H9 (cell line): ENCODE measurements around the gene ANKH. TPM values are rescaled to one million over a fixed set of nuclear protein-coding genes. Genes with fewer than 3 reads are reported as not detected.

ENCODE experiments used
- DNase-seq: peaks from one replicate; pipeline ENCODE4 v3.0.0-alpha.2; 2017
- H2AFZ ChIP-seq: one replicate; pipeline ENCODE4 v1.6.1; 2013; ENCODE audit warnings: mild to moderate bottlenecking, low read length, control low read depth, moderate library complexity
- H2AK5ac ChIP-seq: 2 replicates; pipeline ENCODE4 v1.6.1; 2013; ENCODE audit warnings: low read length, control low read depth, mixed read lengths; ENCODE audit not compliant: insufficient read length
- H2BK120ac ChIP-seq: one replicate; pipeline ENCODE4 v1.6.1; 2013; ENCODE audit warnings: low read depth, mild to moderate bottlenecking, low read length, control low read depth, inconsistent platforms; ENCODE audit not compliant: poor library complexity, severe bottlenecking
- H2BK12ac ChIP-seq: 2 replicates; pipeline ENCODE4 v1.6.1; 2013; ENCODE audit warnings: low read length, control low read depth, mixed read lengths, low read depth; ENCODE audit not compliant: insufficient read length
- H2BK15ac ChIP-seq: 2 replicates; pipeline ENCODE4 v1.6.1; 2013; ENCODE audit warnings: low read depth, low read length, control low read depth
- H2BK20ac ChIP-seq: one replicate; pipeline ENCODE4 v1.6.1; 2013; ENCODE audit warnings: low read depth, mild to moderate bottlenecking, low read length, control low read depth, inconsistent platforms; ENCODE audit not compliant: poor library complexity, severe bottlenecking
- H2BK5ac ChIP-seq: 2 replicates; pipeline ENCODE4 v1.6.1; 2013; ENCODE audit warnings: low read length, control low read depth, mixed read lengths; ENCODE audit not compliant: insufficient read length
- H3K14ac ChIP-seq: 2 replicates; pipeline ENCODE4 v1.6.1; 2013; ENCODE audit warnings: low read length, control low read depth; ENCODE audit not compliant: insufficient read depth
- H3K18ac ChIP-seq: 2 replicates; pipeline ENCODE4 v1.6.1; 2013; ENCODE audit warnings: low read depth, mild to moderate bottlenecking, mixed read lengths, low read length, control low read depth; ENCODE audit not compliant: insufficient read length
- H3K23ac ChIP-seq: 2 replicates; pipeline ENCODE4 v1.6.1; 2013; ENCODE audit warnings: low read length, control low read depth, mixed read lengths, low read depth; ENCODE audit not compliant: insufficient read length
- H3K23me2 ChIP-seq: 2 replicates; pipeline ENCODE4 v1.6.1; 2013; ENCODE audit warnings: low read depth, mild to moderate bottlenecking, mixed read lengths, low read length, control low read depth; ENCODE audit not compliant: insufficient read length, poor library complexity, severe bottlenecking
- H3K27ac ChIP-seq: 2 replicates; pipeline ENCODE4 v1.5.1; 2013; ENCODE audit warnings: low read length, control low read depth, mixed read lengths, low read depth; ENCODE audit not compliant: insufficient read length
- H3K27me3 ChIP-seq: 2 replicates; pipeline ENCODE4 v1.6.1; 2013; ENCODE audit warnings: low read length, control low read depth, inconsistent platforms; ENCODE audit not compliant: insufficient read depth
- H3K4ac ChIP-seq: 2 replicates; pipeline ENCODE4 v1.6.1; 2013; ENCODE audit warnings: low read depth, mild to moderate bottlenecking, control low read depth, inconsistent platforms, low read length, moderate library complexity
- H3K4me1 ChIP-seq: 2 replicates; pipeline ENCODE4 v1.6.1; 2013; ENCODE audit warnings: low read length, control low read depth, inconsistent platforms; ENCODE audit not compliant: insufficient read depth
- H3K4me2 ChIP-seq: 2 replicates; pipeline ENCODE4 v1.6.1; 2013; ENCODE audit warnings: low read length, control low read depth, mixed read lengths; ENCODE audit not compliant: insufficient read length, insufficient read depth
- H3K56ac ChIP-seq: 2 replicates; pipeline ENCODE4 v1.6.1; 2013; ENCODE audit warnings: low read depth, mild to moderate bottlenecking, mixed read lengths, low read length, control low read depth; ENCODE audit not compliant: insufficient read length
- H3K79me1 ChIP-seq: 2 replicates; pipeline ENCODE4 v1.6.1; 2013; ENCODE audit warnings: low read depth, mild to moderate bottlenecking, moderate library complexity, low read length, control low read depth, inconsistent platforms; ENCODE audit not compliant: insufficient read depth, poor library complexity, severe bottlenecking
- H3K79me2 ChIP-seq: 2 replicates; pipeline ENCODE4 v1.6.1; 2013; ENCODE audit warnings: low read length, control low read depth, inconsistent platforms; ENCODE audit not compliant: insufficient read depth
- H3K9ac ChIP-seq: 2 replicates; pipeline ENCODE4 v1.6.1; 2013; ENCODE audit warnings: low read length, control low read depth, mixed read lengths; ENCODE audit not compliant: insufficient read length; ENCODE audit errors: extremely low read depth
- H3K9me3 ChIP-seq: one replicate; pipeline ENCODE4 v1.6.1; 2013; ENCODE audit warnings: low read depth, low read length, inconsistent platforms; ENCODE audit not compliant: control insufficient read depth
- H3T11ph ChIP-seq: one replicate; pipeline ENCODE4 v1.6.1; 2013; ENCODE audit warnings: mild to moderate bottlenecking, low read length, control low read depth, inconsistent platforms
- H4K20me1 ChIP-seq: one replicate; pipeline ENCODE4 v1.6.1; 2013; ENCODE audit not compliant: control insufficient read depth, insufficient read length, insufficient read depth
- H4K5ac ChIP-seq: 2 replicates; pipeline ENCODE4 v1.6.1; 2013; ENCODE audit warnings: low read depth, mild to moderate bottlenecking, mixed read lengths, low read length, control low read depth; ENCODE audit not compliant: insufficient read length
- H4K8ac ChIP-seq: replicated peaks from 2 replicates; pipeline ENCODE4 v1.6.1; 2013; ENCODE audit warnings: low read length, control low read depth, mixed read lengths, low read depth; ENCODE audit not compliant: insufficient read length
- H4K91ac ChIP-seq: 2 replicates; pipeline ENCODE4 v1.6.1; 2013; ENCODE audit warnings: low read depth, mild to moderate bottlenecking, moderate library complexity, mixed read lengths, low read length, control low read depth; ENCODE audit not compliant: insufficient read length
- H3K27ac Mint-ChIP-seq, 3 experiments: 2 replicates in 2 of 3; 3 replicates in 1 of 3; pipeline ENCODE4 v1.8.0; 2020 to 2021; ENCODE audit warnings: mixed read lengths in 3 of 3, mild to moderate bottlenecking in 1 of 3, moderate library complexity in 1 of 3
- H3K27me3 Mint-ChIP-seq: 2 replicates; pipeline ENCODE4 v1.8.0; 2021; ENCODE audit warnings: low read depth, mild to moderate bottlenecking, moderate library complexity, mixed read lengths
- H3K36me3 Mint-ChIP-seq, 3 experiments: 2 replicates in 2 of 3; 3 replicates in 1 of 3; pipeline ENCODE4 v1.8.0; 2020 to 2021; ENCODE audit warnings: low read depth in 3 of 3, mixed read lengths in 3 of 3; ENCODE audit not compliant: insufficient read depth in 1 of 3
- H3K4me1 Mint-ChIP-seq, 2 experiments: 2 replicates each; pipeline ENCODE4 v1.8.0; 2020; ENCODE audit warnings: mixed read lengths in 2 of 2
- H3K4me3 Mint-ChIP-seq, 2 experiments: 2 replicates in 1 of 2; 3 replicates in 1 of 2; pipeline ENCODE4 v1.8.0; 2020 to 2021; ENCODE audit warnings: mild to moderate bottlenecking in 2 of 2, mixed read lengths in 2 of 2, moderate library complexity in 1 of 2
- H3K9me3 Mint-ChIP-seq, 2 experiments: 2 replicates in 1 of 2; 3 replicates in 1 of 2; pipeline ENCODE4 v1.8.0; 2020; ENCODE audit warnings: mild to moderate bottlenecking in 2 of 2, mixed read lengths in 2 of 2, moderate library complexity in 1 of 2
- total RNA-seq: library from RNA; stranded (reverse); gene quantifications from 2 replicates; pipeline ENCODE4 v1.2.1, GENCODE V29; 2021
- TF ChIP-seq, protein P1 (sequence below): fragments of 200-600 bp; sonication (generic); conservative IDR thresholded peaks from 3 replicates; pipeline ENCODE4 v1.8.0; 2021; ENCODE audit warnings: antibody characterized with exemption, mild to moderate bottlenecking

The ANKH gene
- total RNA-seq, 1 experiment from 2014 or later: 9.6 TPM

DNA sequence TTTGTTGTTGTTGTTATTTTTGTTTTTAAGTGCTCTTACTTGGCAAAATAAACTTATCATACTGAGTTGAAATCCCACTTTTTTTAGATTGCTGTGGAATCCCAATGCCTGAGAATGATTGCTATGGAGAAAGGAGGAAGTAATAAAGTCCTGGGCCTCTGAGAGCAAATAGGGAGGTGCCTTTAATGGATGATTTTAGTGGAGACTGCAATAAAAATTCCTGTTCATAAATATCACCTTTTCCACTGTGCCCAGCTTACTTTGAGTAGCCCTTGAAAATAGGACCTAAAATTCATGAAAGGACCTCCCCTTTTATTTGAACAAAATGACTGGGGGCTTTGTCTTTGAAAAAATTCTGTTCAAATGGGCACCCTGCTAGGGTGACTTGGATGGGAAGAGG, 21.8 kb upstream of the ANKH start:
- Histone ChIP-seq H3K27ac (no peak overlapping the region), H2BK15ac (no peak overlapping the region), H3K9me3 (no peaks in the 10 kb centered on the region), H2BK12ac (no peak overlapping the region), H3K23me2 (no peaks in the 10 kb centered on the region), H3K79me1 (no peaks in the 10 kb centered on the region), H3T11ph (no peak overlapping the region), H2BK5ac (no peak overlapping the region), H4K20me1 (no peaks in the 10 kb centered on the region), H3K56ac (no peak overlapping the region), H2AK5ac (no peak overlapping the region), H3K23ac (no peak overlapping the region), H3K4me2 (no peak overlapping the region), H2BK120ac (no peak overlapping the region), H3K18ac (no peak overlapping the region), H4K8ac (no peak overlapping the region), H3K27me3 (no peaks in the 10 kb centered on the region), H3K79me2 (no peaks in the 10 kb centered on the region), H2AFZ (no peak overlapping the region), H4K5ac (no peak overlapping the region), H2BK20ac (no peak overlapping the region), H3K9ac (no peak overlapping the region), H3K4me1 (no peaks in the 10 kb centered on the region; the same call in 1 of the 2 replicates), H4K91ac (no peak overlapping the region), H3K4ac (no peak overlapping the region), H3K14ac (no peak overlapping the region)
- DNase-seq: no peak
- peaks cover 6 to 8% of the 10 kb centered on the region in 2 experiments for H3K4me1 Mint-ChIP-seq
- TF ChIP-seq, protein P1, sequence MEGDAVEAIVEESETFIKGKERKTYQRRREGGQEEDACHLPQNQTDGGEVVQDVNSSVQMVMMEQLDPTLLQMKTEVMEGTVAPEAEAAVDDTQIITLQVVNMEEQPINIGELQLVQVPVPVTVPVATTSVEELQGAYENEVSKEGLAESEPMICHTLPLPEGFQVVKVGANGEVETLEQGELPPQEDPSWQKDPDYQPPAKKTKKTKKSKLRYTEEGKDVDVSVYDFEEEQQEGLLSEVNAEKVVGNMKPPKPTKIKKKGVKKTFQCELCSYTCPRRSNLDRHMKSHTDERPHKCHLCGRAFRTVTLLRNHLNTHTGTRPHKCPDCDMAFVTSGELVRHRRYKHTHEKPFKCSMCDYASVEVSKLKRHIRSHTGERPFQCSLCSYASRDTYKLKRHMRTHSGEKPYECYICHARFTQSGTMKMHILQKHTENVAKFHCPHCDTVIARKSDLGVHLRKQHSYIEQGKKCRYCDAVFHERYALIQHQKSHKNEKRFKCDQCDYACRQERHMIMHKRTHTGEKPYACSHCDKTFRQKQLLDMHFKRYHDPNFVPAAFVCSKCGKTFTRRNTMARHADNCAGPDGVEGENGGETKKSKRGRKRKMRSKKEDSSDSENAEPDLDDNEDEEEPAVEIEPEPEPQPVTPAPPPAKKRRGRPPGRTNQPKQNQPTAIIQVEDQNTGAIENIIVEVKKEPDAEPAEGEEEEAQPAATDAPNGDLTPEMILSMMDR: no peak
- no peaks in the 10 kb centered on the region; a peak in 1 of 7 replicates for H3K36me3 Mint-ChIP-seq
- no peak overlapping the region for H3K4me3 Mint-ChIP-seq
- H3K9me3 Mint-ChIP-seq: no peaks in the 10 kb centered on the region
- peaks cover 2% of the 10 kb centered on the region for H3K27me3 Mint-ChIP-seq
- H3K27ac Mint-ChIP-seq: no peak overlapping the region
